ENCODE measurements around the gene PIP4K2B.

PIP4K2B gene

DNA sequence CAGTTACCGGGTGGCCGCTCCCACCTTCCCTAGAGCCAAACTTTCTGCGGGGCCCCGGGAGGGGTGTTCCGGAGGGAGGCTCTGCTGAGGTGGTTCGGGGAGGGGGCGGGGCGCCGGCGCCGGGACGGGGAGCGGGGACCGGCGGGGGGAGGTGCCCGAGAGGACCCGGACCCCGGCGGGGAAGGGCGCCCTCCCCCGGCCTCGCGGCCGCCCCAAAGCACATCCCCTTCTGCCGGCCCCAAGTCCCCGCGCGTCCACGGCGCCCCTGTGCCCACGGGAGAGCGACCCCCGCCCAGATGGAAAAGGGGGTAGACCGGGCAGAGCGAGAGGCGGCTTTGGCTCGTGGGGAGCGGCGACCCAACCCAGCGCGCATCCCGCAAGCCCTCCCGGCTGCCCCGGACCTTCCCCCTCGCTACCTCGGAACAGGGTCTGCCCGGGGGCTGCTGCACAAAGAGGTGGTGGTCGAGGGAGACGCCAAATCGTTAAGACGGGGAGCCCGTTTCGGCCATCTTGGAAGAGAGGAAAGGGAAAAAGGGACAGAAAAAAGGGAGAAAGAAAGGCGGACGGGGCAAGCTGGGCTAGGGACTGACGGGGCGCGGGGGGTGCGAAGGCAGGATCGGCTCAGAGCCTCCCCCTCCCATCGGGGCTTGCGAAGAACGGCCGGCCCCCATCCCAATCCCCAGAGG is 51.8 kb downstream of the PIP4K2B start:
- Histone ChIP-seq H3K4me2 (ENCODE audit: insufficient read depth, low read length) (peak overlapping the region; percentile 85), H3K79me2 (ENCODE audit: insufficient read depth, low read length) (peaks cover 55% of the 10 kb centered on the region), H4K20me1 (ENCODE audit: insufficient read depth, low read length) (peaks cover 31% of the 10 kb centered on the region; the same call in 1 of the 2 replicates), H2AFZ (ENCODE audit: low read depth, low read length) (peak overlapping the region; percentile 92), H3K9me3 (ENCODE audit: insufficient read depth, low read length, severe bottlenecking) (no peaks in the 10 kb centered on the region), H3K27me3 (ENCODE audit: insufficient read depth, low read length, poor library complexity) (no peaks in the 10 kb centered on the region), H3K27ac (ENCODE audit: low read length) (peak overlapping the region; percentile 85), H3K4me3 (ENCODE audit: low read depth in 1 of 2, low read length in 2 of 2) (peak overlapping the region; percentile 93 to 97), H3K9ac (ENCODE audit: low read depth, low read length) (peak overlapping the region; percentile 96), H3K36me3 (ENCODE audit: insufficient read depth, low read length) (no peaks in the 10 kb centered on the region; the same call in 1 of the 2 replicates), H3K4me1 (ENCODE audit: insufficient read depth, low read length) (peaks cover 58% of the 10 kb centered on the region)
- peak; percentile 68 for DNase-seq
- peak; percentile 28; the same call in 2 of the 3 replicates for ATAC-seq (ENCODE audit: insufficient read depth, low read depth)
- TF ChIP-seq EZH2 (IDR thresholded peaks at IDR 0.05; ENCODE audit: borderline replicate concordance, low read depth, low read length, severe bottlenecking): no peak
- TF ChIP-seq, protein P1, sequence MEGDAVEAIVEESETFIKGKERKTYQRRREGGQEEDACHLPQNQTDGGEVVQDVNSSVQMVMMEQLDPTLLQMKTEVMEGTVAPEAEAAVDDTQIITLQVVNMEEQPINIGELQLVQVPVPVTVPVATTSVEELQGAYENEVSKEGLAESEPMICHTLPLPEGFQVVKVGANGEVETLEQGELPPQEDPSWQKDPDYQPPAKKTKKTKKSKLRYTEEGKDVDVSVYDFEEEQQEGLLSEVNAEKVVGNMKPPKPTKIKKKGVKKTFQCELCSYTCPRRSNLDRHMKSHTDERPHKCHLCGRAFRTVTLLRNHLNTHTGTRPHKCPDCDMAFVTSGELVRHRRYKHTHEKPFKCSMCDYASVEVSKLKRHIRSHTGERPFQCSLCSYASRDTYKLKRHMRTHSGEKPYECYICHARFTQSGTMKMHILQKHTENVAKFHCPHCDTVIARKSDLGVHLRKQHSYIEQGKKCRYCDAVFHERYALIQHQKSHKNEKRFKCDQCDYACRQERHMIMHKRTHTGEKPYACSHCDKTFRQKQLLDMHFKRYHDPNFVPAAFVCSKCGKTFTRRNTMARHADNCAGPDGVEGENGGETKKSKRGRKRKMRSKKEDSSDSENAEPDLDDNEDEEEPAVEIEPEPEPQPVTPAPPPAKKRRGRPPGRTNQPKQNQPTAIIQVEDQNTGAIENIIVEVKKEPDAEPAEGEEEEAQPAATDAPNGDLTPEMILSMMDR (IDR thresholded peaks at IDR 0.05; ENCODE audit: borderline replicate concordance, extremely low read depth, low read length, poor library complexity, severe bottlenecking): peak; percentile 35

DNA sequence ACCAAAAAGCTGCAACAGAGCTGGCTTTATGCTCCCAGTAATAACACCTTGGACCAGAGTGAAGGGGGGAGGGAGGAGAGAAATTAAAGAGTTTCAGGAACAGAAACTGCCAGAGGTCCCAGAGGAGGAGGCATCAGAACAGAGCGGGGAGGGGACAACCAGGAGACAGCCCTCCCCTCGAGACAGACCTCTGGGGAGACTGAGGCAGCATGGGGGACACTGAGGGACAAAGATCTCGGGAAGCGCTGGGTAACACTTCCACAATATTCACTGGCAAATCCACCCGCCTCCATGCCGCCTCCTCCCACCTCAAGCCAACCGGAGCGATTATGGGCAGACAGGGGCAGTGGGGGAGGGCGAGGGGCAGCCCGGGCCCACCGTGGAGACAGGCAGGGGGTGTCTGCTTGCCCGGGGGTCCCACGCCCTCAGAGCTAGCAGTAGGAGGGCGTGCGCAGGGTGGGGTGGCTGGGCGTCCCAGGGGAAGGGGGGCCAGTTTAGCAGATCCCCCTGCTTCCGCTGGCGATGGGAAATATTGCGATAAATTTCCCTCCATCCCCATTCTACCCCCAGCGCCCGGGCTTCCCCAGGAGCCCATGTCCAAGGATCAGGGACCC is 52.4 kb downstream of the PIP4K2B start:
- peak; percentile 28 for ATAC-seq (ENCODE audit: insufficient read depth, low read depth)
- peak overlapping the region; percentile 96 for H3K9ac ChIP-seq (ENCODE audit: low read depth, low read length)
- H2AFZ ChIP-seq (ENCODE audit: low read depth, low read length): peak overlapping the region; percentile 92; the same call in 1 of the 2 replicates

DNA sequence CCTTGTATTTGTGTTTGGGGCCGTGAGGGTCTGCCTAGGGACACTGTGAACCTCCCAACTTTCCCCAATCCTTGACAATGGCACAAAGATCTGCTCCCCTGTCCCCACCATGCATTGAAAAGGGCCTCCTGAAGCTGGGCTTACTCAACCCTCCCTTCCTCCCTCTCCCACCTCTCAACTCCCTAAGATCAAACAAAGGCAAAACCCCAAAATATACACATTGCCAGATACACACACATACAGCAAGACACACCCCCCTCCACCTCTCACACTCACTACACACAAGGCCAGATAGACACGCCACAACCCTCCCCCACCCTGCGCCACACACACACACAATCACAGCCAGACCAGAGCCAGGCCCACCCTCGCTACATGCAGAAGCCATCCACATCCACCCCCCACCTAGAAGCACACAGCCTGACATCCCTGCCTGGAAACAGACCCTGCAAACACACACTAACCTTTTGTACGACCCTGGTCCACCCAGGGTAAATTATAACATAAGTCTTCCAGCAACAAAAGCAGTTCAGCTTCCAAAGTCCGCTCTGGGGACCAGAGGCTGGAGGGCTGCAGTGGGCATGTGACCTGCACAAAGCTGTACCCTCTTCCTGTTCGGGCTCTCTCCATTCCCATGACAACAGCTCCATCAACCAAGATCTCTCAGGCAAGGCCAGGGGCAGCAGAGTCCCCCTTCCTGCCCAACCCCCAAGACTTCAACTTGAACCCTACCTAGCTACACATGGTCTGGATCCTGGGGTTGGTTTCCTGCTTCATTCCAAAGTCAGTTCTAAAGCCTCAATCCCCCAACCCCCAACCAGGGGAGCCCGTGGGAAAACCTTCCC is 53.1 kb downstream of the PIP4K2B start:
- H3K36me3 ChIP-seq (ENCODE audit: insufficient read depth, low read length): peaks cover 6% of the 10 kb centered on the region; the same call in 1 of the 2 replicates
- TF ChIP-seq, protein P1 (IDR thresholded peaks at IDR 0.05; ENCODE audit: borderline replicate concordance, extremely low read depth, low read length, poor library complexity, severe bottlenecking): no peak
- no peak for TF ChIP-seq EZH2 (IDR thresholded peaks at IDR 0.05; ENCODE audit: borderline replicate concordance, low read depth, low read length, severe bottlenecking)
- H3K79me2 ChIP-seq (ENCODE audit: insufficient read depth, low read length): peaks cover 68% of the 10 kb centered on the region
- H4K20me1 ChIP-seq (ENCODE audit: insufficient read depth, low read length): peaks cover 40% of the 10 kb centered on the region; the same call in 1 of the 2 replicates
- H3K9me3 ChIP-seq (ENCODE audit: insufficient read depth, low read length, severe bottlenecking): no peaks in the 10 kb centered on the region
- H3K4me3 ChIP-seq (ENCODE audit: low read depth in 1 of 2, low read length in 2 of 2): peak overlapping the region; percentile 93 to 97; a peak in 3 of 4 replicates
- no peaks in the 10 kb centered on the region for H3K27me3 ChIP-seq (ENCODE audit: insufficient read depth, low read length, poor library complexity)
- H3K9ac ChIP-seq (ENCODE audit: low read depth, low read length): peak overlapping the region; percentile 96; the same call in 1 of the 2 replicates
- peak; percentile 11; the same call in 2 of the 3 replicates for ATAC-seq (ENCODE audit: insufficient read depth, low read depth)
- no peak overlapping the region for H2AFZ ChIP-seq (ENCODE audit: low read depth, low read length)
- H3K4me1 ChIP-seq (ENCODE audit: insufficient read depth, low read length): peaks cover 50% of the 10 kb centered on the region
- peak overlapping the region; percentile 85 for H3K4me2 ChIP-seq (ENCODE audit: insufficient read depth, low read length)
- peak overlapping the region; percentile 59 for H3K27ac ChIP-seq (ENCODE audit: low read length)
- no peak for DNase-seq

More for the DNA sequence above, 52.4 kb downstream of the PIP4K2B start:
- H3K4me2 ChIP-seq (ENCODE audit: insufficient read depth, low read length): peak overlapping the region; percentile 85
- H3K4me1 ChIP-seq (ENCODE audit: insufficient read depth, low read length): peaks cover 55% of the 10 kb centered on the region
- no peaks in the 10 kb centered on the region for H3K9me3 ChIP-seq (ENCODE audit: insufficient read depth, low read length, severe bottlenecking)
- peaks cover 60% of the 10 kb centered on the region for H3K79me2 ChIP-seq (ENCODE audit: insufficient read depth, low read length)
- no peak for TF ChIP-seq EZH2 (IDR thresholded peaks at IDR 0.05; ENCODE audit: borderline replicate concordance, low read depth, low read length, severe bottlenecking)
- TF ChIP-seq, protein P1 (IDR thresholded peaks at IDR 0.05; ENCODE audit: borderline replicate concordance, extremely low read depth, low read length, poor library complexity, severe bottlenecking): no peak
- no peaks in the 10 kb centered on the region for H3K27me3 ChIP-seq (ENCODE audit: insufficient read depth, low read length, poor library complexity)
- no peak for DNase-seq
- peaks cover 1% of the 10 kb centered on the region; the same call in 1 of the 2 replicates for H3K36me3 ChIP-seq (ENCODE audit: insufficient read depth, low read length)
- peak overlapping the region; percentile 59 for H3K27ac ChIP-seq (ENCODE audit: low read length)
- H3K4me3 ChIP-seq (ENCODE audit: low read depth in 1 of 2, low read length in 2 of 2): peak overlapping the region; percentile 93 to 97; a peak in 3 of 4 replicates
- H4K20me1 ChIP-seq (ENCODE audit: insufficient read depth, low read length): peaks cover 34% of the 10 kb centered on the region; the same call in 1 of the 2 replicates
